H1 (cell line): Measurements from ENCODE around the gene GGT6.

Experiments
- NRF1 ChIP-seq: IDR thresholded peaks from 2 replicates; pipeline ENCODE4 v1.6.1; 2011; ENCODE audit warnings: mild to moderate bottlenecking, low read depth, low read length, improper control_type of control experiment
- POLR2A ChIP-seq, 2 experiments: IDR thresholded peaks; 1 replicate in 1 of 2; 2 replicates in 1 of 2; pipeline ENCODE4 v1.6.1; 2011; ENCODE audit warnings: low read depth in 2 of 2, low read length in 2 of 2, mild to moderate bottlenecking in 2 of 2; ENCODE audit errors: control extremely low read depth in 1 of 2

DNA sequence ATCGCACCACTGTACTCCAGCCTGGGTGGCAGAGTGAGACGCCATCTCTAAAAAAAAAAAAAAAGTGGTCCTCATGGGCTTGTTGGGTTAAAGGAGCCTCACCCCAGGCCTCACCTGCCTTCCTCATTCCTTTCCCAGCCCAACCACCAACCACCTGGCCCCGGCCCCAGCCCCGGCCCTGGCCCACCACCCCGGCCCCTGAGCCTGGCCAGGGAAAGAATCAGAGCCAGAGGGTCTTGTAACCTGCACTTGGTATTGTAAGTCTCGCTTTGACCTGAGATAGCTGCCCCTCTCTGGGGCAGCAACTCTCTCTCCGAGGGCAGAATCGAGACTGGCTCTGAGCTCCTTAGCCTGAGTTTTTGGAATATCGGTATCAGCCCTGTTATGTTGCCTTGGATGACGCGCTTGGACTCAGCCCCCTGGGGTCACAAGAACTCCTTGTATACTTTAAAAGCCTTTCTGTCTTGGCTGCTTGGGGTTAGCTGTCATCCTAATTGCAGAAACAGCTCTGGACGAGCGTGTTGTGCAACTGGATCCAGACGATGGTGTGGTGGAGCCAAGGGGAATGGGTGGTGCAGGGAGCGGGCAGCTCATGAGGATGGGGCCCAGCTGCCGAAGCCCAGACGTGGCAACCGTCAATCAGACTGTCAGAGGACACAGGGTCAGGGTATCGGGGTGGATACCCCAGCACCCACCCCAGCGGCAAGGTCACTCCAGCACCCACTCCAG lies 38.6 kb upstream of the GGT6 start:
- TF ChIP-seq POLR2A (IDR thresholded peaks at IDR 0.05; ENCODE audit: control extremely low read depth in 1 of 2, low read depth in 2 of 2, low read length in 2 of 2) (no peak), NRF1 (no peak)
